NCI-H2171 (cell line): ENCODE results near the gene FATE1.
A peak's percentile ranks its signal among the peaks of the same experiment; 100 is the strongest.
"Not testable (repeated sequence)": the region's sequence is repeated elsewhere in the genome, so short reads cannot be mapped to it uniquely, and the experiment has no call there.

Source experiments
- DNase-seq: peaks from one replicate; lab custom pipeline; 2025; lab: John Stamatoyannopoulos, UW

The FATE1 gene, protein sequence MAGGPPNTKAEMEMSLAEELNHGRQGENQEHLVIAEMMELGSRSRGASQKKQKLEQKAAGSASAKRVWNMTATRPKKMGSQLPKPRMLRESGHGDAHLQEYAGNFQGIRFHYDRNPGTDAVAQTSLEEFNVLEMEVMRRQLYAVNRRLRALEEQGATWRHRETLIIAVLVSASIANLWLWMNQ

GRCh38 chrX:151715752-151716151 lies at the start of gene FATE1:
Gene FATE1, plus strand, starts transcription at chrX:151716035. Its CDS starts 85 bp downstream, at chrX:151716120.
- no peak for DNase-seq

GRCh38 chrX:151675121-151675746 lies 40.6 kb upstream of the FATE1 start:
- DNase-seq, result peak; percentile 42

DNA sequence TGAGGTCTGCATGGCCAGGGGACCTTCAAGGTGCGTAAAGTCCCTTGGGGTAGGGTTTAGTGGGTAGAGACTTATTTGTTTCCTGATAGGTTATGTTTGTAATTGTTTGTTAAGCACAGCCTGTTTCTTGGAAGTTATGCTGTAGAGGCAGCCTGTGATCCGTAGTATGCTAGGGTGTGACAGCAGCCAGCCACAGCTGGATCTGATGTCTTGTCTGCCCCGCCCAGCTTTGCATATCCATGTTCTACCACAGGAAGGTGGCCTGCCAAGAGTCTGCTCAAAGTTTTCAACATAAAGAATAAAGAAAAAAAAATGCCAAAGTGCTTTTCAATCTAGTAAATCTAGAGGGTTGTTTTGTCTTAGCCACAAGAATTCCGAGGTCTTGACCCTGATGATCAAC lies 39.6 kb upstream of the FATE1 start:
- no peak for DNase-seq

- DNase-seq, result no peak
Observed at GRCh38 chrX:151679798-151680402, 35.9 kb upstream of the FATE1 start.

- peak; percentile 2 for DNase-seq
Observed at GRCh38 chrX:151680805-151681204, 35.0 kb upstream of the FATE1 start.

- DNase-seq, result no peak
Observed at GRCh38 chrX:151687635-151688034, 28.2 kb upstream of the FATE1 start.

DNA sequence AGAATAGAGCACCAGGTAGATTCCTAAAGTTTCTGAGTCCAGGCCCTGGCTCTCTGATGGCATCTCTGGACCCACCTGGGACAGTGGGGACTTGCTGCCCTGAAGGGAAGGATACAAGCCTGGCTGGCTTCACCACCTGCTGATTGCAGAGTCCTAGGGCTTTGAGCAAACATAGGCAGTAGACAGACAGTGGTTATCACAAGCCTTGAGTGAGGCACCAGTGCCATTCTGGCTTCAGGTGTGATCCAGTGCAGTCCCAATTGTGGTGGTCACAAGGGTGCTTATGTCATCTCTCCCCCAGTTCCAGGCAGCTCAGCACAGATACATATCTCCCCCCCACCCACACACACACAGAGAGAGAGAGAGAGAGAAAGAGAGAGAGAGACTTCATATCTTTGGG lies 27.1 kb upstream of the FATE1 start:
- DNase-seq, result no peak

- DNase-seq, result no peak
Observed at GRCh38 chrX:151692825-151693224, 23.0 kb upstream of the FATE1 start.

DNA sequence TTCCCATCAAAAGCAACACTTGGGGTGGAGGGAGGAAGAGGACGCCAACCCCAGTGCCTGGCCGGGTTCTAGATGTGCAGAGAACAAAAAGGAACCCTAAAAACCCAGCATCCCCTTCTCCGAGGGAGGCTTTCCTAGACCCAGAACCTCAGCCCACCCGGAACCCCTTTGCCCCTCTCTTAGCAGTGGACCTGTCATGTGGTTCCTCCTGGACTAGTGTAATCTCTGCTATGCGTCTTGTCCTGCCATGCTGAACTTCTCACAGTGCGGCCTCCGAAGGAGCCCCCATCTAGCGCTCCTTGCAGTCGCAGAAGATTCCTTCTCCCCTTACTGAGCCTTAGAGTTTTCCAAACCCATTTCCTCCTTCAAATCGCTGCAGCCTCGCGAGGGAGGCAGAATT lies 21.7 kb upstream of the FATE1 start:
- no peak for DNase-seq

- DNase-seq, result no peak
Observed at GRCh38 chrX:151694661-151695582, 20.9 kb upstream of the FATE1 start, which contains the start of gene PRRG3. Gene PRRG3, plus strand, starts transcription at chrX:151695458. Its CDS starts 3,357 bp downstream, at chrX:151698815.

DNA sequence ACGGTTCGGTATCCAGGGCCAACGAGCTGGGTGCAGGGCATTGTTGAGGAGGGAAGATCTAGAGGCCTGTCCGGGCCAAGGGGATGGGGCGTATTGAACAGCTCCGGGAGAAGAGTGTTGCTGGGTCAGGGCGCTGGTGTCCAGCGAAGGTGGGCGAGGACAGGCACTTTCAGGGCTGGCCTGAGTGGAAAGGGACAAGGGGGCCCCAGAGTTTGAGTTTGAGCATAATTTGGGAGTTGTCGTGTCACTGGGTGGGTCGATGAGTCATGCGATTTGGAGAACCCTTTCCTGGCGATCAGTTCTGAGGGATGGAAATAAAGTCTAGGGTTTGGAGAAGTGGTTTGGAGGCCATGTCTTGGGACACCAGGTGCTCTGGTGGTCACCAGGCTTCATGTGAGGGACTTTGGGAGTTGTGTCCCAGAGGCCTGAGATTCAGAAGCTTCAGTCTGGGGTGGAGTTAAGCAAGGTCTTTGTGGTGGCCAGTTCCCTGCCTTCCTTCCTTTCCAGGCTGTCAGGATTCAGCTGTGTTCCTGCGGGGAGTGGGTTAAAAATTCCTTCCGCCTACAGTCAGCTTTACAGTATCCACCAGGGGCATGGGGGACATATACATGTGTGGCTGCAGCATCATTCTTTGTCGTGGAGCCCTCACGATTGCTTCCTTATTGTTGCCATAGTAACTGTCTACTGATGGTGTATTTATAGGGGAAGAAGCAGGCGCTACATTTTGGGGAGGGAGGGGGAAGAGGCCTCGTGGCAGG lies 20.1 kb upstream of the FATE1 start:
- DNase-seq, result peak; percentile 26

GRCh38 chrX:151697082-151697481 lies 18.8 kb upstream of the FATE1 start:
- not testable (repeated sequence) for DNase-seq

- peak; percentile 53 for DNase-seq
Observed at GRCh38 chrX:151697522-151697921, 18.3 kb upstream of the FATE1 start.

GRCh38 chrX:151698485-151698884 lies 17.4 kb upstream of the FATE1 start:
- DNase-seq, result no peak

DNA sequence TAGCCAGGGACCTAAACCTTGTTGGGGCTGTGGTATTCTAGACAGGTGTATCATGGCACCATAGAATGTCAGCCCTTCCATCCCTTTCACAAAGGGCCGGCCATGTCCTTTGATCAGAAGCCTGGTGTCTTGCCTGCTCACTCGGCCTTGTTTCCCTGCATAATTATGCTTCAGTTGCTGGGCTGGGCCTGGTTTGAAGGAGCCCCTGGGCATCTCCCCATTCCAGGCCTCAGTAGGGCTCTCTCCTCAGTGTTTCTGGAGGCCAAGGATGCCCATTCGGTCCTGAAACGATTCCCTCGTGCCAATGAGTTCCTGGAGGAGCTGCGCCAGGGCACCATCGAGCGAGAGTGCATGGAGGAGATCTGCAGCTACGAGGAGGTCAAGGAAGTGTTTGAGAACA lies 16.1 kb upstream of the FATE1 start:
- no peak for DNase-seq

- no peak for DNase-seq
Observed at GRCh38 chrX:151700581-151700980, 15.3 kb upstream of the FATE1 start.

DNA sequence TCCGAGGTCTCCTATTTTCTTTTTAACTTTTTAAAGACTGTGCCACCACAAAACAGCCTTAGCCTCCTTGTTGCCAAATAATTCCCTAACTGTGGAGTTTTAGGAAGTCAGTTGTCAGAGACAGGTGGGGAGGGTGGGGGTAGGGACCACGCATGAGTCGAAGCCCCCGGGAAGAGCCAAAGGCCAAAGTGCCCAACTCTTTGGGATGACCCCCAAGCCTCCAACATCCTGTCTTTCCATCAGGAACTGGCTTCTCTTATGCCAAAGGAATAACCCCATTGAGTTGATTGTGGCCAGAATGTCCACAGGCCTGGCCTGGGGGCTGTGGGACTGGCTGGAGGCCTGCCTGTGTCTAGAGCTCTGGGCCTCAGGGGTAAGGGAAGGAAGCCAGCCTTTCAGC lies 14.8 kb upstream of the FATE1 start:
- no peak for DNase-seq

DNA sequence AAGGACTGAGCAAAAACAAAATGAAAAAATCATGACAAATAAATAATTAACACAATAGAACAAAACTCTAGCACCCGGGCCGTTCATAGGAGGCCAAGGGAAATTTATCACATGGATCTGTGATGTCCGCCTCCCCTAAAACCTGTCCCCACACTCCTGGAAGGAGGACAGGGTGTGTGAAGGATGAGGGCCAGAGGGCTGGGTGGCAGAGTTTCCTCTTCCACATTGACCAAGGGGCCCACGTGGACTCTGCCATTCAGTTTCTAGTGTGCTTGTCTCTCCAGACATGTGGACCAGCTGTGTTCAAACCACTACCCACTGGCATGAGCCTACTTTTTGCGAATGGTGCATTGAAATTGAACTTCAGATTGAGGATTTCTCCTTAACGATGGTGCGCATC lies 14.3 kb upstream of the FATE1 start:
- DNase-seq, result no peak

DNA sequence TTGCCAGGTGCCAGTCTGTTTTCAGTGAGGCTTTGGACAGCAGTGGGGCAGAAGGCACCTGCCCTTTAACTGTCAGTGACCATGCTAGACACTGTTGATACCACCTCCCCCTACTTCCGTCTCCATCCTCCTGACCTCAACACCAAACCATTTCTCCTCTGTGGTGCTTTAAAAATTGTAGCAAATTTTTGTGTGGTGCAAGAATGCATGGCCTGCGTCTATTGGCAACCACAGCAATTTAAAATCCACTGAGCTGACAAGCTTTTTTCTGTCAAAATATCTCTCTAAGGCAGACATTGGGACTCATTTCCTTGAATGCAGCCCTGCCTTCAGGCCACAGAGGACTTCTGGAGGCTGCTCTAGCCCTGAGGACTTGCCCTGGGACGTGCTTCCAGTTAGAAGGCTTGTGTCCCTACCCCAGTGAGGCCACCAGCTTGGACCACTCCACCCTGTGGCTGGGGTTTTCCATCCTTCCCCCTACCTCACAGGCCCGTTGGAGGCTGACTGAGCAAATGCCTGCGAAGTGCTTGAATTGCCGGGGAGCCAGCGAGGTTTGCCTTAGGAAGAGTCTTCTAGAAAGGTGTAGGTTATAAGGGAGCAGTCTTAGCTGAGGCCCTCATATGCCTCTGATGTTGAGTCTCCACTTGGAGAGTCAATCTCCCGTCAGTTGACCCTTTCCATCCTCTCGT lies 13.7 kb upstream of the FATE1 start:
- no peak for DNase-seq

GRCh38 chrX:151702741-151703340 lies 13.0 kb upstream of the FATE1 start:
- no peak for DNase-seq

DNA sequence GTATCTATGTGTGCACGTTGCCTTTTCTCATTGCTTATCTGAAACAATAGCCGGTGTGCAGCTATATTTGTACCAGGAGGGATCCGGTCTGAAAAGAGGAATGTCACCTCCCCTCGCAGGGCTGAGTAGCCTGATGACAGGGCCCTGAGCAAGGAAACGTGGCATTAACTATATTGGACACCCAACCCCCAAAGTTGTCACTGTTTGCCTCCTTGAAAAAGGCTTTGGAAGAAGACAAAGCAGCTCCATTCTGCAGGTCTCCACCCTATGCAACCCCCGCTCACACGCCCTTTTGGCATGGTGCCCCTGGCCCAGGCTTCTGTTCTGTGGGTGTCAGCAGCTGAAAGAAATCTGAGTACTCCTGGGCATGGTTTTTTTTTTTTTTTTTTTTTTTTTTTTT lies 12.3 kb upstream of the FATE1 start:
- peak; percentile 77 for DNase-seq
